Heart right ventricle (tissue), 16 donors: ENCODE data around the gene S1PR2. TPM values are rescaled to one million over a fixed set of nuclear protein-coding genes. Genes with fewer than 3 reads are reported as not detected.
"Not testable (repeated sequence)": the region's sequence is repeated elsewhere in the genome, so short reads cannot be mapped to it uniquely, and the experiment has no call there.

ENCODE experiments used
- ATAC-seq, 8 donors: fragments of 200-7000 bp; cut with Tn5 transposase; one replicate each; pipeline ENCODE4 v1.9.1; 2020; ENCODE audit warnings: mild to moderate bottlenecking in 8 of 8, moderate library complexity in 8 of 8, moderate number of reproducible peaks in 1 of 8
- DNase-seq, 2 donors: peaks; one replicate each; pipeline ENCODE4 v3.0.0-alpha.2; 2020
- H3K27ac ChIP-seq, 10 donors: fragments of 200-600 bp; sonication (generic) in 2 of 10; one replicate each; pipeline versions ENCODE4 v1.5.0 to v1.8.0; 2020 to 2022; ENCODE audit warnings: mild to moderate bottlenecking in 3 of 10
- H3K27me3 ChIP-seq, 7 donors: fragments of 200-600 bp; one replicate each; pipeline ENCODE4 v1.8.0; 2021 to 2022; ENCODE audit warnings: mild to moderate bottlenecking in 2 of 7
- H3K36me3 ChIP-seq, 9 donors: fragments of 200-600 bp; sonication (generic) in 1 of 9; one replicate each; pipeline versions ENCODE4 v1.5.0 to v1.8.0; 2020 to 2022; ENCODE audit warnings: mild to moderate bottlenecking in 2 of 9
- H3K4me1 ChIP-seq, 9 donors: fragments of 200-600 bp; sonication (generic) in 1 of 9; one replicate each; pipeline versions ENCODE4 v1.5.0 to v1.8.0; 2020 to 2022; ENCODE audit warnings: mild to moderate bottlenecking in 4 of 9
- H3K4me3 ChIP-seq, 10 donors: fragments of 200-600 bp; sonication (generic) in 2 of 10; one replicate each; pipeline versions ENCODE4 v1.5.0 to v1.8.0; 2020 to 2022; ENCODE audit warnings: mild to moderate bottlenecking in 7 of 10, moderate library complexity in 2 of 10
- H3K9me3 ChIP-seq, 11 donors: fragments of 200-600 bp in 10 of 11; sonication (generic) in 2 of 11; one replicate each; pipeline versions ENCODE4 v1.5.0 to v1.8.0; 2013 to 2022; ENCODE audit warnings: mild to moderate bottlenecking in 2 of 11, control low read depth in 1 of 11, moderate library complexity in 1 of 11
- CTCF ChIP-seq, 9 donors: fragments of 200-600 bp; sonication (generic) in 2 of 9; IDR thresholded peaks; one replicate each; pipeline versions ENCODE4 v1.5.0 to v1.8.0; 2021 to 2022; ENCODE audit warnings: antibody characterized with exemption in 9 of 9, mild to moderate bottlenecking in 5 of 9, moderate library complexity in 1 of 9
- WGBS, 2 donors: extraction: QIAGEN DNeasy Blood & Tissue Kit; methylation state at CpG; one replicate each; pipeline ENCODE4 v1.1.7; 2013; ENCODE audit warnings: inconsistent platforms in 1 of 2; 5-methylcytosine and 5-hydroxymethylcytosine counted together
- intact Hi-C, 10 donors: fragments of 100-400 bp; cut with DNase I; formaldehyde crosslinking; loops; one replicate each; pipeline versions ENCODE4 v1.11.1 to v1.14.2; 2022
- polyA plus RNA-seq, 2 donors: library from polyadenylated mRNA; stranded (reverse); fragments of 200-250 nt; gene quantifications; one replicate each; pipeline ENCODE4 v1.2.3, GENCODE V29; 2013
- total RNA-seq, 10 donors: library from RNA; stranded (reverse); fragmentation: NEBNext Ultra II Directional in 3 of 10; extraction: Animal tissue kit (Norgen Biotek cat#: 25700) in 3 of 10; gene quantifications; one replicate each; pipeline versions ENCODE4 v1.2.1 to v1.2.4, GENCODE V29; 2021 to 2023
- donor health status: Arrhythmogenic right ventricular cardiomyopathy.
- donor health status: ischemic (EF 13 %, LVEDD 7.1; RV severe dilation, severe dysfunction).
- donor health status: healthy with polysubstance abuse.
- donor health status: DM: no; HTN: yes; CAD: no.
- donor health status: DM: no; HTN: no; CAD: no.
- donor health status: ischemic (EF 25% LVEDD 6.9; RV normal size, moderate dysfunction).
- donor health status: ischemic (EF 25% LVEDD 5.7; RV mildly dilated, moderate dysfunction).
- donor health status: healthy.
- donor health status: DM: yes; HTN: yes; CAD: no.
- donor health status: Ischemic cardiomyopathy.
- donor health status: ischemic (EF 35%, LVEDD 5.7; RV mildly dilated, moderate dysfunction).
- donor health status: nonischemic (EF 11% LVEDD 7.7; RV severe dilation, severe dysfunction).
- donor health status: DM: yes; HTN: yes; CAD: no.
- donor health status: PGD.
- donor health status: ischemic (EF 29% LVEDD 5.4; RV normal size, mild dysfunction).
- donor health status: nonischemic (EF 23%, LVEDD 6.1; RV moderate dilation, normal function).

Gene S1PR2
- total and polyA plus RNA-seq, 12 donors, result 1.8 to 12.2 (median 3.3) TPM

GRCh38 chr19:10246511-10246910 lies 15.4 kb upstream of the S1PR2 start:
- ATAC-seq (no peak), DNase-seq (no peak)
- WGBS, 2 donors, result 89 to 90% methylated on average over 6 of the region's 6 CpGs
- H3K9me3 ChIP-seq, result no peaks in the 10 kb centered on the region
- H3K4me3 ChIP-seq, result no peak overlapping the region
- H3K27me3 ChIP-seq, result no peaks in the 10 kb centered on the region
- peaks cover 0 to 18% (median 4%) of the 10 kb centered on the region in 9 donors for H3K4me1 ChIP-seq
- H3K27ac ChIP-seq, result no peak overlapping the region
- no peaks in the 10 kb centered on the region for H3K36me3 ChIP-seq
- intact Hi-C loops, result loop anchor here in 4 of 10 donors (5.0 to 10.0 kb wide), 2 partner anchors 52 to 314 kb away; partner anchors contain the start of gene DNMT1 (in 2 of the 4)
- no peak for TF ChIP-seq CTCF (IDR thresholded peaks at IDR 0.05)

GRCh38 chr19:10245189-10245939 lies 14.2 kb upstream of the S1PR2 start:
- H3K9me3 ChIP-seq, result no peaks in the 10 kb centered on the region
- peaks cover 0 to 7% (median 4%) of the 10 kb centered on the region in 9 donors for H3K4me1 ChIP-seq
- TF ChIP-seq CTCF (IDR thresholded peaks at IDR 0.05), result no peak
- ATAC-seq (no peak), DNase-seq (no peak)
- intact Hi-C loops, result loop anchor here in 4 of 10 donors (5.0 to 10.0 kb wide), 2 partner anchors 51 to 313 kb away; partner anchors contain the start of gene DNMT1 (in 2 of the 4)
- H3K27ac ChIP-seq, result no peak overlapping the region
- no peak overlapping the region for H3K4me3 ChIP-seq
- 82 to 87% methylated on average over 9 of the region's 9 CpGs for WGBS, 2 donors
- no peaks in the 10 kb centered on the region for H3K36me3 ChIP-seq
- H3K27me3 ChIP-seq, result no peaks in the 10 kb centered on the region

GRCh38 chr19:10243606-10244005 lies 12.5 kb upstream of the S1PR2 start:
- no peaks in the 10 kb centered on the region for H3K9me3 ChIP-seq
- intact Hi-C loops, result loop anchor here in 2 of 10 donors (10.0 kb wide), 1 partner anchor 49 kb away; the partner anchor contains the start of gene DNMT1 (in 2 of the 2)

GRCh38 chr19:10241826-10242449 lies 10.8 kb upstream of the S1PR2 start:
- DNase-seq, ATAC-seq, H3K27ac ChIP-seq, H3K9me3 ChIP-seq, H3K36me3 ChIP-seq, H3K27me3 ChIP-seq, H3K4me3 ChIP-seq: not testable (repeated sequence)
- peaks cover 0 to 18% (median 13%) of the 10 kb centered on the region in 9 donors for H3K4me1 ChIP-seq
- 96 to 98% methylated on average over 10 to 11 of the region's 11 CpGs for WGBS, 2 donors
- intact Hi-C loops, result loop anchor here in 2 of 10 donors (10.0 kb wide), 1 partner anchor 47 kb away; the partner anchor contains the start of gene DNMT1 (in 2 of the 2)

More at GRCh38 chr19:10243606-10244005, 12.5 kb upstream of the S1PR2 start:
- H3K4me3 ChIP-seq, result no peak overlapping the region
- TF ChIP-seq CTCF (IDR thresholded peaks at IDR 0.05), result no peak
- ATAC-seq, result no peak
- H3K27ac ChIP-seq, result no peak overlapping the region
- no peaks in the 10 kb centered on the region for H3K36me3 ChIP-seq
- DNase-seq, result no peak
- peaks cover 0 to 2% (median 0%) of the 10 kb centered on the region in 9 donors for H3K4me1 ChIP-seq
- whole genome bisulfite sequencing, 2 donors, result 95 to 96% methylated on average over 7 of the region's 7 CpGs
- H3K27me3 ChIP-seq, result no peaks in the 10 kb centered on the region
